ENCODE results near the gene C1QBP.
A peak's percentile ranks its signal among the peaks of the same experiment; 100 is the strongest.
"Not testable (repeated sequence)": the region's sequence is repeated elsewhere in the genome, so short reads cannot be mapped to it uniquely, and the experiment has no call there.

The C1QBP gene

GRCh38 chr17:5431234-5431633, 7.7 kb downstream of the C1QBP start:
- not testable (repeated sequence) for DNase-seq

- DNase-seq = no peak
These were observed 8.4 kb downstream of the C1QBP start for GRCh38 chr17:5430413-5430999.

- DNase-seq = peak; percentile 38
These were observed 9.6 kb downstream of the C1QBP start for GRCh38 chr17:5429191-5429887.

DNA sequence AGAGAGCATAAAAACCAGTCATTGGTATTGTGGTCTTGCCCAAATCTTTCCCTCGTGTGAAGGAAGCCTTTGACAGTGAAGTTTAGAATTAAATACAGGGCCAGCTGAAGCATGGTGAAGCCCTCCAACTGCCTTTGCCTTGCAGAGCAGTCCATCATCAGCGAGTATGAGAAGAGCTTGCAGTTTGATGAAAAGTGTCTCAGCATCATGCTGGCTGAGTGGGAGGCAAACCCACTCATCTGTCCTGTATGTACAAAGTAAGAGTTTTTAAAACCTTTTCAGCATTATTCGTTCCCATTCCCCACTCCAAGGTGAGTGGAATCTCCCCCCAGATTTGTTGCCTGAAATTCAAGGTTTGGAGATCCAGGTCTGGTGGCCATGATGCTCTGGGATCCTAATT, 13.1 kb downstream of the C1QBP start:
- DNase-seq = no peak

DNA sequence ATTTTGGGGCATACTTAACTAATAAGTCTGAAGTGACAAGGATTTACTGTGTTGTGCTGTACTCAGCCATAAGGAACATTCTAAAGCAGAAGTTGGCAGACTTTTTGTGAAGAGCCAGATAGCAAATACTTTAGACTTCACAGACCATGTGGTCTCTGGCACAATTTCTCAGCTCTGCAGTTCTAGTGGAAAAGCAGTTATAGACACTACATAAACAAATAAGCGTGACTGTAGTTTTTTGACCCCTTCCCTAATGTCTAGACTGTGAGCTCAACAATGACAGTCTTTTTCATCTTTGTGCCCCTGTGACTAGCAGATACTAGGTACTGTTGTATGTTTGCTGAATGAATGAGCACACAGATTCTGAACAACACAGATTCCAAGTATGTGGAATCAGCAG, 14.0 kb downstream of the C1QBP start:
- no peak for DNase-seq

DNA sequence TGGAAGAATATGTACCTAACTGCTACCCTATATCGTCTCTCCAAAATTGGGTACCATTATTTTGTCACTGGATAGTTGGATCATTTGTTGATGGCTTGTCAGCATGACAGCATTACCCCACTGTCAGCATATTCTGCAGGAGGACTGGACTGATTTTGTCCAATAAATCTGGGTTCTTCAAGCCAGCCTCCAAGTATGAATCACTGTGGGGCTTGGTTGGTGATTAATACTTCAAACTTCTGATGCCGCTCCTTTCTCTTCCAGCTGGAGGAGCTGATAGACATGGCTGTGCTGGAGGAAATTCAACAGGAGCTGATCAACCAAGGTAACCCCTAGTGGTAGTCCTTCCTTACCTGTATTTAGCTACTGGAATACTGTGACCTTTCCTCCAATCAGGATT, 16.4 kb downstream of the C1QBP start:
- DNase-seq = no peak

GRCh38 chr17:5419959-5420653, 18.8 kb downstream of the C1QBP start, which contains the start of gene RPAIN:
TSS of gene RPAIN (plus strand) at chr17:5420182. CDS start at chr17:5420211, 29 bp downstream.
- peak; percentile 89 for DNase-seq

GRCh38 chr17:5419356-5419958, 19.5 kb downstream of the C1QBP start, which contains the start of gene NUP88:
TSS of gene NUP88 (minus strand) at chr17:5419662. CDS start at chr17:5419650, 12 bp downstream.
- peak; percentile 97 for DNase-seq

DNA sequence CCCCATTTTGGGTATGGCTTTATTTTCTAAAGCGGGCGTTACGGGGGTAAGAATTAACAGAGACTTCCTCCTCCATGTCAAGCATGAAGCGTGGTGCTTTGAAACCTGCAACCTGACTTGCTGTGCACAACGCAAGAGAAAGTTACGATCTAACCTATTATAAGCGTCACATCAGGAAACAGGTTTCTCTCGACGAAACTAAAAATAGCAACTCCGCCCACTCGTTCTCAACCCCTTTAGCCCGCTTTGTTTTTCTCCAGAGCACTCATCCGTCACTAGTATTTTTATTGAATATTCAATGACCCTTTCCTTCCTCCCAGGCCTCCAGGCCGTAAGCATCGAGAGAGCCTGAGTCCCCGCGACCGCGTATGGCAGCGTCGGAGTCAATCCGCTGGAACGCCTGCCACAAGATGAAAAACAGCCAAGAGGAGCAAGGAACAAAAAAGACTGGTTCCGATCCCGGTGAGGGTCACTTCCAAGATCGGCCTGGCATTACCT, 20.0 kb downstream of the C1QBP start:
- peak; percentile 13 for DNase-seq

- DNase-seq = no peak
These were observed 22.1 kb downstream of the C1QBP start for GRCh38 chr17:5416901-5417300.

DNA sequence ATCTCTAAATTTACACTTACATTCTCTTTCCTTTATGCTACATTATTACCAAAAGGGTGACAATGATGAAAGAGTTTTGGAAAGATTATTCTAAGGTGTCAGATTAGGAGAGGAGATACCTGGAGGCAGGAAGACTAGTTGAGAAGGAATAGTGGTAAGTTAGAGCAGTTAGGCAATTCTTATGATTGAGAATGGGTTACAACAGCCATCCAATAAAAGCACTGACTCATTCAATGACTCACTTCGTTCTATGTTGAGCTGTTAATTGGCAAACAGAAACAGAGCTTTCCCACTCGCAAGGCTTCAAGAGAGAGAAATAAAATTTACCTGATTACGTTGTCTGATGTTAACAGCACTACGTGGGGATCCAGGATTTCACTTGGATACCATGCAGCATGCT, 25.3 kb downstream of the C1QBP start:
- DNase-seq = no peak

DNA sequence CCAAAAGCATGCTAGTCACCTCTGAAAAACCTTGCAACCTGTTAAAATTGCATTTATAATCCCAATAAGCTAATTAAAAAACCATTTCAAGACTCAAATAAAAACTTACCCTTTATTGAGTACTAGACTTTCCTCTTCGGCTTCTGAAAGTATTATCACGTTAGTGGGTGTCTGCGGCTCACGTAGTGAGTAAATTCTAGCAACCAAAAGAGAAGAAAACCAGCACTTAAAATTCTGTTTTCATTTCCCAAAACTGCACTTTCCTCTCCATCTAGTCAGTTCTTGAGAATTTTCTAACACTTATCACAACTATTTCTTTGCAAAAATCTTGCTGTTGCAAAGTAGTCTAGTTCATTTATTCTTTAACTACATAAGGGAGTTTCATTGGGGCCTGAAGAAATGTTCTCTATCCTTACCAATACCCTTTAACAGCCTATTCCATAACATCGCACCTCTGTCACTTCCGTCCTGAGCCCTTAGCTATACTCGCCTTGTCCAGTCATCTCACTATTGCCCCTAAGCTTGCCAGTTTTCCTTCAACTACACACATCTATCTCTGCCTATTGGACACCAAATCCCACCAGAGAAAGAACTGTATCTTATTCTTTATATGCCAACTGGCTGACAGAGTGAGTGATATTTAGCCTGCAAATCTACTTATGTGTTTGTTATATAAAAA, 28.2 kb downstream of the C1QBP start:
- DNase-seq = no peak

- no peak for DNase-seq
These were observed 30.8 kb downstream of the C1QBP start for GRCh38 chr17:5408186-5408585.

GRCh38 chr17:5405400-5405799, 33.6 kb downstream of the C1QBP start:
- no peak for DNase-seq

GRCh38 chr17:5399767-5400166, 39.2 kb downstream of the C1QBP start:
- no peak for DNase-seq

GRCh38 chr17:5396612-5397011, 42.3 kb downstream of the C1QBP start:
- no peak for DNase-seq

GRCh38 chr17:5391678-5392077, 47.3 kb downstream of the C1QBP start:
- DNase-seq = no peak

Measured in NCI-H1694 (cell line).